ENCODE data around the gene CUX1. TPM values are rescaled to one million over a fixed set of nuclear protein-coding genes. Genes with fewer than 3 reads are reported as not detected.
"Not testable (repeated sequence)": the region's sequence is repeated elsewhere in the genome, so short reads cannot be mapped to it uniquely, and the experiment has no call there.

CUX1 gene
- polyA plus RNA-seq, 1 donor: 43.6 TPM

DNA sequence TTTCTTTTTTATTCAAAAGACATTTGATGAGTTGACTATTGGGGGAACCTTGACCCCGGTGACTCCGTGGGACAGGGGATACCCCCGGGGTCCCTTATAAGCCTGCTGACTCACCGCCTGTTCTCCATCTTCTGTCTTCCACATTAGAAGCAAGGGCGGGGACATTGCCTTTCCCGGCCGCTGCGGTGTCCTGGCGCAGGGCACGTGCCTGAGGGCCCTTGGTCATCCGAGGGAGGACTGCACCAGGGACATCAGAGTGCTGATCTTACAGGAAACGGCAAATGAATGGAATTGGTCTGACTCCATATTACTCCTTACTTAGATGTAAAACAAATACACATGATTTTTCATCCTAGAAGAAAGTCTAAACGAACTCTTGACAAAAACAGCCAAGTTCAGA, 170.1 kb downstream of the CUX1 start:
- DNase-seq: no peak

DNA sequence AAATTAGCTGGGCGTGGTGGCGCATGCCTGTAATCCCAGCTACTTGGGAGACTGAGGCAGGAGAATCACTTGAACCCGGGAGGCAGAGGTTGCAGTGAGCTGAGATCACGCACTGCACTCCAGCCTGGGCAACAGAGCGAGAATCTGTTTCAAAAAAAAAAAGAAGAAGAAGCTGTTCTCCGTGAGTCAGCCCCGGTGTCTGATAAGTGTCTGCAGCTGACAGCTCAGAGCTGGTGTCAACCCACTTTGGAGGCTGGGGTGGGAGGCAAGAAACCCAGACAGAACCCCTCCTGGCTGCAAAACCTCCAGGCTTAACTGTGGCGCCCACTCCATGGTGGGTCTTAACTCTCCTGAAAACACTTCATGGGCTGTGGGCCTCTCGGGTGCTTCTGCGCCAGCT, 170.6 kb downstream of the CUX1 start:
- not testable (repeated sequence) for DNase-seq

DNA sequence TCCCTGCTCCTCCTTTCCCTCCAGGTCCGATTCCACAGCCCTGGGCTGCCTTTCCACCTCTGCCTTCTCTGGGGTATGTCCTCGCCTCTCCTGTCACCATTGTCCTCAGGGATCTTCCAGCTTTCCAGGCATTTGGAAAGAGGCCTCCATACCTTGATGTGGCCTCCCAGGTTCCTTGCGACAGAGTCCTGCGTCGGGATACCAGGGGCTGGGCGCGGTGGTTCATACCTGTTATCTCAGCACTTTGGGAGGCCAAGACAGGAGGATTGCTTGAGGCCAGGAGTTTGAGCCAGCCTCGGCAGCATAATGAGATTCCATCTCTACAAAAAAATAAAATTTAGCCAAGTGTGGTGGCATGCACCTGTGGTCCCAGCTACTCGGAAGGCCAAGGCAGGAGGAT, 171.1 kb downstream of the CUX1 start:
- DNase-seq: no peak

DNA sequence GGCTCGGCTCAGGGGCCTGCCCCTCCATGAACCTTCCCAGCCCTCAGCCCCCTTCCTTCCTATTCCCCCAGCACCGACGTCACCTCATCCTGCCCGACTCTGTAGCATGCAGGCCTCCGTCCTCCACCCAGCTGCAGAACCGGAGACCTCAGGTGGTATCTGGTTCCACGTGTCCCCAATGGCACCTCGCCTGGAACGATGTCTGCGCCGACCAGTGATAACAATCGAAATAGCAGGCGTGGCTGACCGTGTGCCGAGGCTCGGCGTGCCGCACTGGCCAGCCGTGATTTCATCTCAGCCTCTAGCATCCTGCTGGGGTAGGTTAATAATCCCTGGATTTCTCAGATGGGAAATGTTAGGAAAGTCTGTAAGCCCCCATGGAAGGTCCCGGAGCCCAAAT, 171.7 kb downstream of the CUX1 start:
- DNase-seq: no peak

DNA sequence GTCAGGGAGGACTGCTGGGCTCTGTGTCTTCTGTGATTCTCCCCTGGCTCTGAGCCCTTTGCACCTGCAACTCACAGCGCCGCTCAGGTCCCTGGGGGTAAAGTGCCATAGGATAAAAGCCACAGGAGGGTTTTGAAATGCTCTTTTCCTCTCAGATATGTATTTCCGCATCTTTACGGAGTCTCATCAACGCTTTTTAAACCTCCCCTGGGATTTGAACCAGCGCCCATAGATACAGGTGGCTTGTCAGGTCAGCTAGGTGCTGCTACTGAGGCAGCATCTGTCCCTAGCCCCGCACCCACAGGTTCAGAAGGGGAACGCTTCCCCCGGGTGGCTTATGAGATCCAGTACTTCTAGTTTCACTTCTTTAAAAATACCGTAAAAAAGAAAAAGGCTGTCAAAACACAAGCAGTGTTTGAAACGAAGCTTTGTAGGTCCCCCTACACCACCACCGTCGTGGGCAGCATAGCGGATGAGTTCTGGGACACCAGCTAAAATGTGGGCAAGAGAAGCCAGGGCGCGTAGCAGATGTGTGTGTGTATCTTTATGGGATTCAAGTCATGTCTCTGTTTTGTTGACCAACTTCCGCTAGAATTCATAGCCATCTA, 173.5 kb downstream of the CUX1 start:
- DNase-seq: no peak

DNA sequence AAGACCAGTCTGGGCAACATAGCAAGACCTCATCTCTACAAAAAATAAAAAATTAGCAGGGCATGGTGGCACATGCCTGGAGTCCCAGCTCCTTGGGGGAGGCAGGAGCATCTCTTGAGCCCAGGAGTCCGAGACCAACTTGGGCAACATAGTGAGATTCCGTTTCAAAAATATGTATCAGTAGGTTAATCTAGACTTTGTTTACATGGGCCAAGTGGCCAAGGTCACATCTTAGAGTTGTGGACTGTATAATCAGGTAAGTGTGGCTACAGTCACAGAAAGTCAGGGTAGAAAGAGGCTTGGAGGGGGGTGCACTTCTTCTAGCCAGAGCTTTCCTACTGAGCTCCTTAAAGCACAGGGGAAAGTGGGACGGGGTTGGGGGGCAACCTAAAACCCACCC, 174.4 kb downstream of the CUX1 start:
- DNase-seq: no peak

DNA sequence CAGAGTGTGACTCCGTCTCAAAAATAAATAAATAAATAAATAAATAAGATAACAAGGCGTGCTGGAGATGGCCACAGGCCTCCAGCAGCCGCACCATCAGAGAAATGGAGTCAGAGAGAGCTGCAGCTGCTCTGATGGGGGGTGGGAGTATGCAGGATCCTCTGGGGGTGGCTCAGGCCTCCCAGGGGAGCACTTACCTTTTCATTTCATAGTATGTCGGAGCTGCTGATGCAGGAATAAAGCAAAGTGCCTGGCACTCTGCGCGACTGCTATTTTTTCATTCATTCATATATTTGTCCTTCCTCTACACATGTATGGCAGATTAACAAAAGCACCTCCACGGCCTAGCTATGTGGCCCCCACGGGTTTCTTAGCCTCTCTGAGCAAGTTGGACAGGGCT, 175.9 kb downstream of the CUX1 start:
- DNase-seq: no peak

DNA sequence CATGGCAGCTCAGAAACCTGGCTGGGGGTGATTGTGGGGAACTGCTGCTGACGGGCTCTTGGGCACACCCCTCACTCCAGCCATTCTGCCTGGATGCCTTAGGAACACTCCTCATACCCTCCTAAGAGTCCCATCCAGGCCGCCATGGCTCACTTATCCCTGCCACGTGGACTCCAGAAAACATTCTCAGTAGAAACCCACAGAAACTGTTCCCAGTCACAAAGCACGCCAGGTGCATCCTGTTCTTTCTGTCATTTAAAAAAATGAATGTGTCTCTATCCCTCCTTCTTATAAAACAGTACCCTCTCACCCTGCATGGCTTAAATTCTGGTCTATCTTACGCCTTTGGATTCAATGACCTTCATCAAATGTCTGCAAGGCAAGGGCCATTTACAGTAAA, 177.7 kb downstream of the CUX1 start:
- DNase-seq: no peak

DNA sequence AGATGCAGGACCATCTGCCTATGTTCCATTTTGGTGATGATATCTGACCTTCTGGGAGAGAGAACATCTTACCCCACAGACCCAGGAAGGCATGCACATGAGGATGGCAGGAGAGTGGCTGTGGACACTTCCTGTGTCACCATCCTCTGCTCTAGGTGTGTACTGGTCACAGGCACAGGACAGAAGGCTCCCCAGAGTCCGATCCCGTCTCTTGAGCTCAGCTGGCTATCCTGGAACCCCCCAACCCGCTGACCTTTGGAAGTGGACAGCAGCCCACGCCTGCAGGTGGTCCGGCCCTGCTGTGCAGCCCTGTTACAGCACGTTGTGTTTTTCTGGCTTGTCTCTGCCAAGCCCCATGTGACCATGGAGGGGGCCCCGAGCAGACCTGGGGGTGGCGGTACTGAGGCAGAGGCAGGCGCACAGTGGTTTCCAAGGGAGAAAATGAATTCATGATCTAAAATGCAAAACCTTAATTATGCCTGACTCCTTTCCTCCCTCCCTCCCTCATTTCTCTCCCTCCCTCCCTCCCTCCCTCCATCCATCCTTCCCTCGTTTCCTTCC, 178.8 kb downstream of the CUX1 start:
- no peak for DNase-seq

DNA sequence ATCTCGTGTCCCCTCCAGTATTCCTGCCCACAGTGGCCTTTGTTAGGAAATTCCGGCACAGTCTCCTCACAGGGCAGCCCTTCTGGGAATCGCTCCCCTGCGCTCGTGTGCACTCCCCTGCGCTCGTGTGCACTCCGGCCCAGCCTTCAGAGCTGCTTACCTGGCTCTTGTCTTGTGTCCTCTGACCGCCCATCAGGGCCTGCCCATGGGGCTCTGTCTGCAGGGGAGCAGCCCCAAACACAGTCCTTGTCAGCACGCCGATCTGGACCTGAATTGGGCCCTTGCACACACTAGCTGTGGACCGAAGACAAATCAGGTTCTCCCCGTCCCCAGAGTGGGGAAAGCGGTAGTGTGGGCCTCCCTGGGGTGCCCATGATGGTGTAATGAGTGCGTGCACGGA, 179.4 kb downstream of the CUX1 start:
- no peak for DNase-seq

DNA sequence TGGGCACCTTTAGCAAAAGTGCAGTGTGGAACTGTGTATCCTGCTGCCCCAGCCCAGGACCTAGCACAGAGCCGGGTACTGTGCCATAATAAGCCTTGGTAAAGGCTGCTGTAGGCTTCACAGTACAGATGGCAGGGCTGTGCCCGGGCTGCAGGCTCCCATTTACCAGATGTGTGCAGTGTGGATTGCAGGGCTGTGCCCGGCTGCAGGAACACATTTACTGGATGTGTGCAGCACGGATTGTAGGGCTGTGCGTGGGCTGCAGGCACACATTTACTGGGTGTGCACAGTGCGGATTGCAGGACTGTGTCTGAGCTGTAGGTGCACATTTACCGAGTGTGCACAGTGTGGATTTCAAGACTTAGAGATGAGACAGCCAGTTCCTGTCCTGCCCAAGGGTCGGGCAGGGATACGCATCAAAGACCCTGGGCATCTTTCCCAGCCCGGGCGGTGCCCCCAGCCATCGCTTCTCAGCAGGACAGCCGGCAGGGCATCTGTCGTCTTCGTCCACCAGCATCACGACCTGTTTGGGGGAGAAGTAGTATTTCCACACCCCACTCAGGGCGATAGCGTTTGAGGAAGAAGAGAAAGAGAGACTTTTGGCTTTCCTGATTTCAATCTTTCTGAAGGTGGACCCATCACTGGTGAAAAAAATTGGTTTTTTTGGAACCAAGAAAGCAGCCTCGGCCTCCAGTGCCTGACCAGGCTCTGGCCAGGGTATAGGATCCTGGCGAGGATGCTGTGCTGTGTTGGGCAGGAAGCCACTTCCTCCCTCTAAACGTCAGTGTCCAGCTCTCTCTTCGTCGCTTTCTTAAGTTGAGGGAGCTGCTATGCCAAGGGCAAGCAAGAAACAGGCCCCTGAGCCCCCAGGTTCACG, 180.8 kb downstream of the CUX1 start:
- no peak for DNase-seq

DNA sequence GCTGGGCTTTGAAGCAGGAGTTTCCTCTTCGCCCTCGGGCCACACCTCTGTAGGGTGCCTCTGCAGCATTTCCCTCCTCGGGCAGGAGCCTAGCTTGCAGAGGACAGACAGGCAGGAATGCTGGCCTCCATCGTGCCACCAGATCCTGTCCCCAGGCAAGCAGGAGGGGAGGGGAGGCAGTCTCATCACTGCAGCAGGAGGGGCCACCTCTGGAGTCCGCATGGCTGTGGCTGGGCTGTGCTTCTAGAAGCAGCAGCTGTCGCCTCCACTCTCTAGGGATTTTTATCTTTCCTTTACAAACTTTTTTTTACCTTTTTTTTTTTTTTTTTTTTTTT, 181.4 kb downstream of the CUX1 start:
- no peak for DNase-seq

DNA sequence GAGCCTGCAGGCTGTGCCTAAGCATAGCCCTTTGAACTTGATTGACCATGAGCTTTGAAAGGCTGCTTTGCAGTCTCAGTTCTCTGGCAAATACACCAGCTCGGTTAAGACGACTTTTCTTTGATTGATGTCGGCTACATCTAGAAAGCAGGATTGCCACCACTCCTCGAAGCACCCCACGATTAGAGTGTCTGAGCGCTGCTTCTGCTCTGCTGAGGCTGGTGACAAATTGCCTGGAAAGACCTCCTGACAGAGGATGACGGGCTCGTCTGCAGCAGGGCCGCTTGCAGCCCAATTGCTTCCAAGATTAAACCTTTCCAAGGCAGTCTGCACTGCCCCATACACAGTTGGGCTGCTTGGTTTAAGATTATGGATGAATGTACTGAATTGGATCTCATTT, 182.0 kb downstream of the CUX1 start:
- no peak for DNase-seq

DNA sequence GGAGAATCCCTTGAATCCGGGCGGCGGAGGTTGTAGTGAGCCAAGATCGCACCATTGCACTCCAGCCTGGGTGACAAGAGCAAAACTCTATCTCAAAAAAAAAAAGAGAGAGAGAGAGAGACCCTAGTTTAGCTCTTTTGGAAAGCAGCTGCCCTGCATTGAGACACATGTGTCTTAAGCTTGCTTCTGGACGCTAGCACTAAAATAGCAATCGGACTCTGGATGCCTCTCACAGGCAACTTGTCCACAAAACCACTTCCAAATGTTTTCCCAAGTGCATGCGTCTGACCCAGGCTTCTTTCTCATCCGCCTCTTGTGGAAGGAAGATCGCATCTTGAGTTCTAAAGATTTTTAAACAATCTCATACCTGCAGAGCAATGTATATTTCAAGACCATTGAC, 182.7 kb downstream of the CUX1 start:
- no peak for DNase-seq

DNA sequence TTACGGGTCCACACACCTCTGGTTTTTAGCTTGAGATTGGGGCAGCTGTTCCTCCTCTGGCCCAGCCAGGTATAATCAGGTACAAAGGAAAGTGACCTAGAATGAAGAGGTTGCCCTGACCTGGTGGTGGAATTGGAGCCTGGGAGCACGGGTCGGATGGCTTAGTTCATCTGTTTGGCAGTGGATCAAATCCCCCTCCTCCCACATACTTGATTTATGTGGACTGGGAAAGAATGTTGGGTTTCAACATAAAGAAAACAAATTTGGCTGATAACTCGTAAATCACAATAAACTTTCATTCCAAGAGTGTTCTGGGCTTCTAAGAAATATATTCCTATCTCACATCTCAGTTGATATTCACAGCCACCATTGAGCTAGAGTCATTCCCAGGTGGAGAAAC, 186.8 kb downstream of the CUX1 start:
- DNase-seq: no peak

DNA sequence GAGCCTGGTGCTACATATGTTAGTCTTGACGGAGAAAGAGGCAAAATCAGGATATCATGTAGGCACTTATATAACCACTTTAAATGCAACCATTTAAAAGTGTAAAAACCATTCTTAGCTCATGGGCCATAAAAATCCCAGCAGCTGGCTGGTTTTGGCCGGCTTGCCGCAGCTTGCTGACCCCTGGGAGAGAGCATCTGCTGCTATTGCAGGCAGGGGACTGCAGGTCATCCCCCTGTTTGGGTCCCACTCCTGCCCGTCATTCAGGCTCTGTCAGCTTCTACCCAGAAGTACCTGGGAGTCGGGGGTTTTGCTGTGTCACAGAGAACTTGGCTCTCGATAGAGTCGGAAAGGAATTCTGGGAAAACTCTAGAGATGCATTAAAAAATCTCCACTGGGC, 187.4 kb downstream of the CUX1 start:
- no peak for DNase-seq

DNA sequence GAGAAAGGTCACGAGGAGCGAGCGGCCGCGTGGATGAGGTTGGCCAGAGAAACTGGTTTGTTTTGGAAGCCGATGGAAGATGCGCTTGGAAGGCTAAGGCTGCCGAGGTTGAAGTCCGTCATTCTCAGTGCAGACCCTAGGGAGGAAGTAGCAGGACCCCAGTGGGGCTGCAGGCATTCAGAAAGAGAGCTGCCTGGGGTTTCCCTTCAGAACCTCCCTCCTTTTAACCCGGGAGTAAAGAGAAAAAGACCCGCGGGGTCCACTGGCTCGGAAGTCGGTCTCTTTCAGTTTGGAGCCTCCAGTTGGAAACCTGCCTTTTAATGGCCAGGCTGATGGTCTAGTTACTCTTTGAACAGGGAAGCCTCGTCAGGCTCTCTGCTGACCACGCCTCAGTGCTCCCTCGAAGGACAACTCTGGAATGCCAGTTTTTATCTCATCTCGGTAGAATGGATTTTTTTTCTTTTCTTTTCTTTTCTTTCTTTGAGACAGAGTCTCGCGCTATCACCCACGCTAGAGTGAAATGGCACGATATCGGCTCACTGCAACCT, 188.6 kb downstream of the CUX1 start:
- DNase-seq: no peak

DNA sequence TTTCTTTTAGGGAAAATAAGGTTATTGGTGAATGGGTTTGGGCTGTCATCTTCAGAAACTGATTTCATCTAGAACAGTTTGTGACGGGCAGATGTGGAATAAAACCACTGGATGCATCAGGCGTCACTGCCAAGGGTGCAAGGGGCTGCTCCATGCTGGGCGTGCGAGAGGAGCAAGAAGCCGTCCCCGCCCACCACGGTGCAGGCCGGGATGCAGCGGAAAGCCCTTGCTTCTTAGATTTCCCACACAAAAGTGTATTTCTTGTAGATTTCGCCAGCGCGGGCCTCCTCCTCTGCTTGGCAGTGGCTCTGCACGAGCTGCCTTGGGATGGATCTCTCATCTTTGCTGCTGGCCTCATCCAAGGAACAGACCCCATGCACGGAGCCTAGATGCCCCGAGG, 189.3 kb downstream of the CUX1 start:
- no peak for DNase-seq

DNA sequence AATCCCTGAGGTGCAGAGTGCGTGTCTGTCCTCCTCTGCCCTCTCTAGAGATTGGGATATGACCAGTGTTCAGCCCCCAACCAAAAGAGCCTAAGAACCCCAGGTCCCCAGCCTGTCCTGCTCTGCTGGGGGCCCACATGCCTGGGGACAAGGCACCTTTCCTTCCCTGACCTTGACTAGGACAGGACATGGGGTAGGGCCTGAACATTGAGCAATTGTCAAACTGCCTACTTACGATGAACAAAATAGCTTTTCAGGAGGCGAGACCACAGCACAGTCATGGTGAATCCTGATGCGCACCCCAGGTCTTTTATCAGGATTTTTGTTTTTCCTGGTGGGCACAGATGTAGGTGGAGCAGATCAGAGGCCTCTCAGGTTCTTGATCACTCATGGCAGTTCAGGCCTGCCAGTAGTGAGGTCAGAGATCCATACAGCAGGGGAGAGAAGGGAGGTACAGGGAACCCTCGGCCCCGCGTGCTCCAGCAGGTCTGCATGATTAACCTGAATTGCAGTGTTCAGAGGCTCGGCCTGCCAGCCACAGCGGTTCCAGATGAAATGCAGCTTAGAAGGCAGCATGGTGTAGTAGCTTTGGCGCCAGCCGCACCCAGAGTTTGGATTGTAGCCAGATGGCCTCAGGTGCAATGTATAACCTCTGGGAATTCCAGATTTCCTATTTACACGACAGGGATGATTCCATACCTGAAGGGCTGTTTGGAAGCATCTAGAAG, 191.3 kb downstream of the CUX1 start:
- DNase-seq: no peak

DNA sequence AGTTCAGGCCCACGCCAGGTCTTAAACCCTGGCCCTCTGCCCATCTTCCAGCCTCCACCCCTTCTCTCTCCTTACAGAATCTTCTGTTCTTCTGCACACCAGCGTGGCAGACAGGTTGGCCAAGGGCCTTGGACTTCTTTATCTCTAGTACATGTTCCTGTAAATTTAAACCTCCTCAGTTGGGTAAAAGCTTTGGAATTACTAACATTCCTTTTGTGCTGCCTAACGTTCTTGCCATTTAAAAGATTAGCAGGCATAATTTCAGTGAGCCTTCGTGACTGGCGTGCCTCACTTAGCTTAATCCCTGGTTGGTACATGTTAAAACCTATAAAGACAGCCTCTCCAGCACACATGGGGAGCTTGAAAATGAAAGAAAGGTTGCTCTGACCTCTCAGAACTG, 192.2 kb downstream of the CUX1 start:
- no peak for DNase-seq

DNA sequence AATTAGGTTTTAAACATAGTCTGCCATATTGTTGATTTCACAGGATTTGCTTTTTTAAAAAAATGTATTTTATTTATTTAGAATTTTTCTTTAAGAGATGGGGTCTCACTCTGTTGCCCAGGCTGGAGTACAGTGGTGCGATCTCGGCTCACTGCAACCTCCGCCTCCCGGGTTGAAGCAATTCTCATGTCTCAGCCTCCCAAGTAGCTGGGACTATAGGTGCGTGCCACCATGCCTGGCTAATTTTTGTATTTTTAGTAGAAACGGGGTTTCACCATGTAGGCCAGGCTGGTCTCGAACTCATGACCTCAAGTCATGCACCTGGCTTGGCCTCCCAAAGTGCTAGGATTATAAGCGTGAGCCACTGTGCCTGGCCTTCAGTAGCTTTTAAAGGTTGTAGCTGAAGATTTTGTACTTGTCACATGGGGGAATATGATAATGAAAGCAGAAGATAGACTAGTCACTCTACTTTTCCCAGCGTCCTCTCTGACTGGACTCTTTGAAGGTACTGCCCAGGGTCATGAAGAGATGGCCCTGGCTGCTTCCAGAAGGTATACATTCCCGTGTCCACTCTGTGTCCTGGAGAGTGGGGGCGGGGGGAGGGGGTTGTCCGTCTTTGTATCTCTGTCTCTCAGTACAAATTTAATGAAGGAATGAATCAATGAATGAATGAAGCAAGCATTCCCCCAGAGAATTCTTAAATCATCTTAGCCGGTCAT, 194.8 kb downstream of the CUX1 start:
- not testable (repeated sequence) for DNase-seq

DNA sequence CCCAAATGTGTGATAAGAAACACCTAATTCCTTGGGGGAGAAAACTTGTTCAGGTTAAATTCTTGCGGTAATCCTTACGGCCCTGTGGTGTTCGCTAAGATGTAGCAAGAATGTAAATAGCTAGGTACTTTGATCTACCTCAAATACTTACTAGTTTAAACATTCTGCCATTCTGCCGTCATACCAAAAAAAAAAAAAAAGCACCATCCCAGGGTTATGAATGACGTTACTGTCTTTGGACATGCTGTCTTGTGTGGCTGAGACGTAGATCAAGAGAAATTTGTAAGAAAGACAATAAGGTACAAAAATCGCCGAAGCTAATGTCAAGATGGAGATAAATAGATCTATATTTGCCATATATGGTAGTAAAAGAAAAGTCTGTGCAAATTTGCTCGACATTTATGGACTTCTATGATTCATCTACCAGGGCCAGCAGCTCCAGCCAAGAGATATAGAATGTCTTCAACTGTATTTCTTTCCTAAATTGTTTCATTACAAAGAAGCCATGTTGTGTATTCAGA, 195.6 kb downstream of the CUX1 start:
- DNase-seq: no peak
